GM12891 (cell line): Measurements from ENCODE around the gene NCOR1.

Source experiments
- PAX5 ChIP-seq: IDR thresholded peaks from 2 replicates; pipeline ENCODE4 v1.6.1; 2011; ENCODE audit warnings: low read length, moderate library complexity, mild to moderate bottlenecking; ENCODE audit not compliant: insufficient read depth, severe bottlenecking
- POLR2A ChIP-seq: IDR thresholded peaks from 2 replicates; pipeline ENCODE4 v1.6.1; 2011; ENCODE audit warnings: low read depth, low read length, control low read depth
- POLR2AphosphoS5 ChIP-seq: IDR thresholded peaks from 2 replicates; pipeline ENCODE4 v1.6.1; 2011; ENCODE audit warnings: low read depth, low read length, control low read depth
- POU2F2 ChIP-seq: IDR thresholded peaks from 2 replicates; pipeline ENCODE4 v1.6.1; 2011; ENCODE audit warnings: low read depth, mild to moderate bottlenecking, control low read depth, low read length, moderate library complexity
- SPI1 ChIP-seq: IDR thresholded peaks from 2 replicates; pipeline ENCODE4 v1.6.1; 2011; ENCODE audit warnings: low read depth, low read length, control low read depth
- TAF1 ChIP-seq: IDR thresholded peaks from 2 replicates; pipeline ENCODE4 v1.6.1; 2011; ENCODE audit warnings: low read depth, low read length, control low read depth

DNA sequence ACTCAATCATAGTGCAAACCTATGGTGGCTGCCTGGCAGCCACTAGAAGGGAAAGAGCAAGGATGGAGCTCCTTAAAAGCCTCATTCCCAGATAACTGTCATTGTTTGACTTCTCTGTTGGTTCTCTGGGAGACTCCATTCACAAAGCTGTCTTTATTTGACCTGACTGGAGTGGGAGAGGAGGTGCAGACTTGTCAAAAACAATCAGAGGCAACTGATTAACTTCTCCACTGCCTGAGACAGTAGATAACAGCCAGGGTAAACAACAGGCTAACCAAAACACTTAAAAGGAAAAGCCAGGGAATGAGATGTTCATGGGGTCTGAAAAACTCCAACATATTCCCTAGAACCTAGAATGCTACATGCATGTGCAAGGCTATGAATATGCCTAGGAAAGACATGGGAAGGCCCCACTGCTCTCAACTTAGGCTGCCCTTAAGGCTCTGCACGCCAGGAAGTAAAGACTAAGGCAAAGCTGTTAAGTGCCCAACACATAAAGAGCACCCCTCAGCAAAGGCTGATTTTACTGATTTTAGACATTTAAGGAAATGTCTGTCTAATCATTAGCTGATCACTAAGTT is 133.7 kb downstream of the NCOR1 start:
- TF ChIP-seq POLR2A: no peak
- no peak for TF ChIP-seq POLR2AphosphoS5
- no peak for TF ChIP-seq SPI1
- TF ChIP-seq TAF1: no peak
- TF ChIP-seq PAX5: no peak
- no peak for TF ChIP-seq POU2F2
